ENCODE data around the gene FGF21. TPM values are rescaled to one million over a fixed set of nuclear protein-coding genes. Genes with fewer than 3 reads are reported as not detected.
A peak's percentile ranks its signal among the peaks of the same experiment; 100 is the strongest.

The FGF21 gene
- polyA plus RNA-seq (2012; ENCODE audit: insufficient read length, low read depth), result 20.7 TPM

DNA sequence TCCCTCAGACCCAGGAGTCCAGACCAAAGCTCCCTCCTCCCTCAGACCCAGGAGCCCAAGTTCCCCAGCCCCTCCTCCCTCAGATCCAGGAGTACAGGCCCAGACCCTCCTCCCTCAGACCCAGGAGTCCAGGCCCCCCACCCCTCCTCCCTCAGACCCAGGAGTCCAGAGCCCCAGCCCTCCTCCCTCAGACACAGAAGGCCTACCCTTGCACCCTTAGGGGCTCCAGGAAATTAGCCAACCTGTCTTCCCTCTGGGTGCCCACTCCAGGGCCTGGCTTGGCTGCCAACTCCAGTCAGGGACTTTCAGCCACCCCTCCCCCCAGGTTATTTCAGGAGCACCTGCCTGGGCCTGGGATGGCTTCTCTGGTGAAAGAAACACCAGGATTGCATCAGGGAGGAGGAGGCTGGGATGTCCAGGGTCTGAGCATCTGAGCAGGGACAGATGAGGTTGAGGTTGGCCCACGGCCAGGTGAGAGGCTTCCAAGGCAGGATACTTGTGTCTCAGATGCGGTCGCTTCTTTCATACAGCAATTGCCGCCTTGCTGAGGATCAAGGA lies at the start of gene FGF21:
Gene FGF21, plus strand, starts transcription at position 441 of the 558 bp plus-strand sequence. CDS start 713 bp downstream, outside the sequence.
- TF ChIP-seq SIN3A (IDR thresholded peaks at IDR 0.05; ENCODE audit: borderline replicate concordance, insufficient read depth, low read length) (no peak), TAF1 (IDR thresholded peaks at IDR 0.05; ENCODE audit: borderline replicate concordance, insufficient read depth, low read length) (no peak), FOXP2 (optimal IDR thresholded peaks at IDR 0.05; ENCODE audit: borderline replicate concordance, extremely low read depth, extremely low read length, insufficient read depth) (no peak), POLR2AphosphoS5 (IDR thresholded peaks at IDR 0.05; ENCODE audit: low read depth, low read length) (no peak)
- TF ChIP-seq, protein P1, sequence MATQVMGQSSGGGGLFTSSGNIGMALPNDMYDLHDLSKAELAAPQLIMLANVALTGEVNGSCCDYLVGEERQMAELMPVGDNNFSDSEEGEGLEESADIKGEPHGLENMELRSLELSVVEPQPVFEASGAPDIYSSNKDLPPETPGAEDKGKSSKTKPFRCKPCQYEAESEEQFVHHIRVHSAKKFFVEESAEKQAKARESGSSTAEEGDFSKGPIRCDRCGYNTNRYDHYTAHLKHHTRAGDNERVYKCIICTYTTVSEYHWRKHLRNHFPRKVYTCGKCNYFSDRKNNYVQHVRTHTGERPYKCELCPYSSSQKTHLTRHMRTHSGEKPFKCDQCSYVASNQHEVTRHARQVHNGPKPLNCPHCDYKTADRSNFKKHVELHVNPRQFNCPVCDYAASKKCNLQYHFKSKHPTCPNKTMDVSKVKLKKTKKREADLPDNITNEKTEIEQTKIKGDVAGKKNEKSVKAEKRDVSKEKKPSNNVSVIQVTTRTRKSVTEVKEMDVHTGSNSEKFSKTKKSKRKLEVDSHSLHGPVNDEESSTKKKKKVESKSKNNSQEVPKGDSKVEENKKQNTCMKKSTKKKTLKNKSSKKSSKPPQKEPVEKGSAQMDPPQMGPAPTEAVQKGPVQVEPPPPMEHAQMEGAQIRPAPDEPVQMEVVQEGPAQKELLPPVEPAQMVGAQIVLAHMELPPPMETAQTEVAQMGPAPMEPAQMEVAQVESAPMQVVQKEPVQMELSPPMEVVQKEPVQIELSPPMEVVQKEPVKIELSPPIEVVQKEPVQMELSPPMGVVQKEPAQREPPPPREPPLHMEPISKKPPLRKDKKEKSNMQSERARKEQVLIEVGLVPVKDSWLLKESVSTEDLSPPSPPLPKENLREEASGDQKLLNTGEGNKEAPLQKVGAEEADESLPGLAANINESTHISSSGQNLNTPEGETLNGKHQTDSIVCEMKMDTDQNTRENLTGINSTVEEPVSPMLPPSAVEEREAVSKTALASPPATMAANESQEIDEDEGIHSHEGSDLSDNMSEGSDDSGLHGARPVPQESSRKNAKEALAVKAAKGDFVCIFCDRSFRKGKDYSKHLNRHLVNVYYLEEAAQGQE (IDR thresholded peaks at IDR 0.05; ENCODE audit: insufficient read depth in 1 of 2, low read depth in 2 of 2, low read length in 2 of 2), result no peak

DNA sequence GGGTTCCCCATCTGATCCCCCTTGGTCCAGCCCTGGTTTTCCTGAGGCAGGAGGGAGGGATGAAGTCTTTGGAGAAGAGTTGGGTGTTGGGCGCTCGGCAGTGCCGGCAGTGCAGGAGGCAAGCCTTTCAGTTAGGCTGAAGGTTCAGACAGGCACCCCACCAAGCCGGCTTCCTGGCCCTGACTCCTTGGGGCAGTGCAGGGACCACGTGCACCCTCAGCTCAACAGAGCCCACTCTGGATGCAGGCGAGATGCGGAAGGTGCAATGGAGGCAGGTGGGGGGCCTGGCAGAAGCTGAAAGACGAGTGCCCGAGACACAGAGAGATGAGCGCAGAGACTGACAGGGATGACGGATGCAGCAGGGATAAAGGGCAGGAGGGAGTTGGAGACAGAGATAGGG lies 46.9 kb upstream of the FGF21 start:
- no peak for TF ChIP-seq SIN3A (IDR thresholded peaks at IDR 0.05; ENCODE audit: borderline replicate concordance, insufficient read depth, low read length)

DNA sequence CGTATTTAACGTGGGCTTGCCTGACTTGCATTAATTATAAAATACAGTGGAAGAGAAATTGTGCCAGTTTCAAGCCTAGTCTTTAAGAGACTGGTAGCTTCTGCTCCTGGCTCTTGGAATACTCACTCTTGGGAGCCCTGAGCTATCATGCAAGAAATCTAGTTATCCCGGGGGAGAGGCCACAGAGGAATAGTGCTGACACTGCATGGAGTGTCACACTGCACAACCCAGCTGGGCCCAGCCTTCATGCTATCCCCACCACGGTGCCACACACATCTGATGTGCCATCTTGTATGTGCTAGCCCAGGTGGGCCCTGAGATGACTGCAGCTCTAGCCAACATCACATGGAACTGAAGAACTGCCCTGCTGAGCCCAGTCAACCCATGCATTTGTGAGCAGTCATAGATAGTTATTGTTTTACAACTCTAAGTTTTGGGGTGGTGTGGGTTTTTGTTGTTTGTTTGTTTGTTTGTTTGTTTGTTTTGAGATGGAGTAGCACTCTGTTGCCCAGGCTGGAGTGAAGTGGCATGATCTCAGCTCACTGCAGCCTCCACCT lies 44.1 kb upstream of the FGF21 start:
- peak; percentile 45; the same call in 1 of the 2 replicates for TF ChIP-seq POLR2AphosphoS5 (IDR thresholded peaks at IDR 0.05; ENCODE audit: low read depth, low read length)
- TF ChIP-seq, protein P1 (IDR thresholded peaks at IDR 0.05; ENCODE audit: insufficient read depth in 1 of 2, low read depth in 2 of 2, low read length in 2 of 2), result no peak

- TF ChIP-seq TAF1 (IDR thresholded peaks at IDR 0.05; ENCODE audit: borderline replicate concordance, insufficient read depth, low read length) (no peak), SIN3A (IDR thresholded peaks at IDR 0.05; ENCODE audit: borderline replicate concordance, insufficient read depth, low read length) (no peak), POLR2AphosphoS5 (IDR thresholded peaks at IDR 0.05; ENCODE audit: low read depth, low read length) (no peak), FOXP2 (optimal IDR thresholded peaks at IDR 0.05; ENCODE audit: borderline replicate concordance, extremely low read depth, extremely low read length, insufficient read depth) (no peak)
- TF ChIP-seq, protein P1 (IDR thresholded peaks at IDR 0.05; ENCODE audit: insufficient read depth in 1 of 2, low read depth in 2 of 2, low read length in 2 of 2), result no peak
Measured at GRCh38 chr19:48713041-48713863, 42.1 kb upstream of the FGF21 start.

DNA sequence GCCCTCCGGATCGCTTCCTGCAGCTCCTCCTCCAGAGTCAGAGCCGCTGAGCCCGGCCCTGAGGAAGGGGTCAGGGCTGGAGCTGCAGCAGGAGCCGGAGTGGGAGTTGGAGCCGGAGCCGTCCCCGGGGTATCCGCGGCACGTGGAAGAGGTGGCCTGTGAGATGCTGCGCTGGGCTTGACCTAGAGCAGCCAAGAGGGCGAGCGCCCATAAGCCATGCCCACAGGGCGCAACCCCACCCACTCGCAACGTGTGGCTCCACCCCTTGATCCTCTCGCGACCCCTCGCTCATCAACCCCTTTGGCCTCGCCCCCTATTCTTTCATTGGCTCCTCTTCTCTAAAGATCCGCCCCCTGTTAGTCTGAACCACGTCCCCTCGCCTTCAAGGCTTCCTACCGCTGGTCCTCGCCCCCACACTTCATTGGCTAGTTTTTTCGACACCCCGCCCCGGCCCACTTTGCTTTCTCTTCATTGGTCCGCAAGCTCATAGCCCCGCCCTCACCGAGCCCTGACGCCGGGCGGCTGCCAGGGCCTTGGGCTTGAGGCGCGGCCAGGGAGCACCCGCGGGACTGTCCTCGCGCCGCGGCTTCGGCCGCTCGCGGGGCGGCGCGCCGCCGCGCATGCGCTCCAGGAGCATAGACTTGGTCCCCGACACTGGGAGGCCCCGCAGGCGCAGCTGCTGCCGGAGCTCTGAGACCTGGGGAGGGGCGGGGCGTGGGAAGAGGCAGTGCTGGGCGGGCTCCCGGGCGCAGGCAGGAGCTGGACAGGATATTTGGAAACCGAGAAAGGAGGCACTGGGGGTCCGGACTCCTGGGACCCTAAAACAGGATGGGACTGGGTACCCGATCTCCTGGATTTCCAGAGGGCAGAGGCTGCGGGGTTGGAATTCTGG lies 41.2 kb upstream of the FGF21 start:
- peak; percentile 77 for TF ChIP-seq POLR2AphosphoS5 (IDR thresholded peaks at IDR 0.05; ENCODE audit: low read depth, low read length)
- TF ChIP-seq TAF1 (IDR thresholded peaks at IDR 0.05; ENCODE audit: borderline replicate concordance, insufficient read depth, low read length), result no peak
- TF ChIP-seq FOXP2 (optimal IDR thresholded peaks at IDR 0.05; ENCODE audit: borderline replicate concordance, extremely low read depth, extremely low read length, insufficient read depth), result peak; percentile 47
